Measurements from ENCODE around the gene GCNA. TPM values are rescaled to one million over a fixed set of nuclear protein-coding genes. Genes with fewer than 3 reads are reported as not detected.

The GCNA gene
- total RNA-seq, 1 donor from 2014 or later = 0.96 TPM

DNA sequence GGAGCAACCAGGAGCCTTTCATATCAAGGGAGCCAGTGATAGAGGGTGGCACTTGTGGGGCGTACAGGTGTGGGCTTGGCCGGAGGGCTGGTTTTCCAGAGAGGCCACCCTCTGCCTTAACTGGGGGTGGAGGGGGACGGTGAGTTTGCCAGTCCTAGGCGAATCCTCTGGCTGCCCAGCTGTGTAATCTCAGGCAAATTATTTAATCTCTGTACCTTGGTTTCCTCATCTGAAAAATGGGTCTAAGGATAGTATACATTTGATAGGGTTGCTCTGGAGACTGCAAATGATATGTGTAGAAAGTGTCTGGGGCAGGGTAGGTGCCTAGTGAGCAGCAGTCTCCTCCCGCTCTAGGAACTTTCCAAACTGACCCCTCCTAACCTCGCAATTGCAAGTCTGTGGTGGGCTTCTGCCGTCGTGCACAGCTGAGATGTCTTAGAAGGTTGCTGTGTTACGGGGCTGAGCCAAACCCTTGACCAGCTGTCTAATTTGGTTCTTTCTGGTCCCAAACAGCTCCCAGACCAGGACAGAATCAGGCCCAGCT lies 43.9 kb downstream of the GCNA start:
- no peak for DNase-seq (ENCODE audit: low spot score in 2 of 2)
- Histone ChIP-seq H3K36me3 (no peaks in the 10 kb centered on the region), H3K4me3 (no peak overlapping the region), H3K9me3 (no peaks in the 10 kb centered on the region), H3K27me3 (no peaks in the 10 kb centered on the region), H3K4me1 (peaks cover 0 to 6% of the 10 kb centered on the region in 2 donors), H3K27ac (peak overlapping the region; percentile 50 to 67)
- intact Hi-C loops (cut with DNase I) = no loop called here
- TF ChIP-seq, protein P1, sequence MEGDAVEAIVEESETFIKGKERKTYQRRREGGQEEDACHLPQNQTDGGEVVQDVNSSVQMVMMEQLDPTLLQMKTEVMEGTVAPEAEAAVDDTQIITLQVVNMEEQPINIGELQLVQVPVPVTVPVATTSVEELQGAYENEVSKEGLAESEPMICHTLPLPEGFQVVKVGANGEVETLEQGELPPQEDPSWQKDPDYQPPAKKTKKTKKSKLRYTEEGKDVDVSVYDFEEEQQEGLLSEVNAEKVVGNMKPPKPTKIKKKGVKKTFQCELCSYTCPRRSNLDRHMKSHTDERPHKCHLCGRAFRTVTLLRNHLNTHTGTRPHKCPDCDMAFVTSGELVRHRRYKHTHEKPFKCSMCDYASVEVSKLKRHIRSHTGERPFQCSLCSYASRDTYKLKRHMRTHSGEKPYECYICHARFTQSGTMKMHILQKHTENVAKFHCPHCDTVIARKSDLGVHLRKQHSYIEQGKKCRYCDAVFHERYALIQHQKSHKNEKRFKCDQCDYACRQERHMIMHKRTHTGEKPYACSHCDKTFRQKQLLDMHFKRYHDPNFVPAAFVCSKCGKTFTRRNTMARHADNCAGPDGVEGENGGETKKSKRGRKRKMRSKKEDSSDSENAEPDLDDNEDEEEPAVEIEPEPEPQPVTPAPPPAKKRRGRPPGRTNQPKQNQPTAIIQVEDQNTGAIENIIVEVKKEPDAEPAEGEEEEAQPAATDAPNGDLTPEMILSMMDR (IDR thresholded peaks at IDR 0.05) = no peak

DNA sequence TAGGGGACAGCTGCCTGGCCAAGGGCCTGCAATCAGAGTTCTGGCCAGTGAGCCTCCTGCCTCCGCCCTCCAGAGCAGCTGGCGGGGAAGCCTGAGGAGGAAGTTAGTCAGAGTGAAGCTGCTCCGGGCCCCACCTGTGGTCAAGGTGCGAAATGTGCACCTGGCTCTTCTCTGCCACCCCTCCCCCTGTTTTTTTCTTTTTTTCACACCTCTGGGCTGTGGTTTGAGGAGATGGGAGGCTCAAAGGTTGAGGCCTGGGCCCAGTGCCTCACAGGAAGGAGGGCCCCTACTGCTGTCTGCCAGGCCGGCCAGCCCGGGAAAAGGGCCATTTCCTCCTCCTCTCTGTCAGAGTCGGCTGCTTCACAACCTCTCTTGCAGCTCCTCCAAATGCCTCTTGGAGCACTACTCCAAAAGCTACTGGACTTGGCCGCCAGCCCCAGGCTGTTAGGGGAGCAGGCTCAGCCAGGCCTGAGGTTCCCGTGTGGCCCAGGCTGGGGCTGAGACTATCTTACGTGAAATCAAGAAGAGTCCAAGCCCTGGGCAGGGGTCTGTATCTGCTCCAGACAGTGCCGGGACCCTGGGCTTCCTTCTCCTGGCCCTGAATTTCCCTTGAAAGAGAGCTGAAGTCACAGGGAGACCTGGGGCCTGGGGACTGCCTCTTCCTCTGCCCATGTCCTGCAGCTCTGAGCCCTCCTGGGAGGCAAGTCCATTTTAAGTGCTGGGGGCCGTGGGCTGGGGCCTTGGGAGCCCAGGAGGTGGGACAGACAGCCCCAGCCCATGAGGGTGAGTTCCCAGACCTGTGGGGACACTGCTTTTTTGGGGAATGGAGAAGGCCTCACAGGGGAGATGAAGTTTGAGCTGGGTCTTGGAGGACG lies 44.6 kb downstream of the GCNA start:
- TF ChIP-seq, protein P1 (IDR thresholded peaks at IDR 0.05) = peak in 2 of 3 experiments; percentile 14 to 28
- Histone ChIP-seq H3K27me3 (no peaks in the 10 kb centered on the region), H3K27ac (peak overlapping the region; percentile 50 to 67), H3K4me1 (peaks cover 0 to 6% of the 10 kb centered on the region in 2 donors), H3K36me3 (no peaks in the 10 kb centered on the region), H3K9me3 (no peaks in the 10 kb centered on the region), H3K4me3 (no peak overlapping the region)
- peak in 1 of 2 donors; percentile 85 for DNase-seq (ENCODE audit: low spot score in 2 of 2)
- intact Hi-C loops (cut with DNase I) = no loop called here

DNA sequence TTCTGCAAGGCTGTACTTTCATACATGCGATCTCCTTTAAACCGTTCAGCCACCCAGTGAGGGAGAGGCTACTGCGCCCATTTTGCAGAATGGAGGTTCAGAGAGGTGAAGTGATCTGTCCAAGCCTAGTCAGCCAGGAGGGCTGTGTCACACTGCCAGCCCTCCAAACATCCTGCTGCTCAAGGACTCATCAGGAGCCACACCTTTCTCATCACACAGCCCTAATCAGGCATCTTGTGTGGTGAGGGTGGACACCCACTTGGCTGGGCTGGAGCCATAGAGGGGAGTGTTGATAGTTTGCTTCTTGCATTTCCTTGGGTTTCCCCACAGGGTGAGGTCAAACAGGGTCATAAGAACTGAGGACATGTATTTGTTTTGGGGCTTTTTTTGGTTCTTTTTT lies 45.5 kb downstream of the GCNA start:
- Histone ChIP-seq H3K36me3 (no peaks in the 10 kb centered on the region), H3K9me3 (no peaks in the 10 kb centered on the region), H3K27ac (no peak overlapping the region), H3K27me3 (no peaks in the 10 kb centered on the region), H3K4me1 (peaks cover 0 to 6% of the 10 kb centered on the region in 2 donors), H3K4me3 (no peak overlapping the region)
- intact Hi-C loops (cut with DNase I) = no loop called here
- TF ChIP-seq, protein P1 (IDR thresholded peaks at IDR 0.05) = no peak
- no peak for DNase-seq (ENCODE audit: low spot score in 2 of 2)

DNA sequence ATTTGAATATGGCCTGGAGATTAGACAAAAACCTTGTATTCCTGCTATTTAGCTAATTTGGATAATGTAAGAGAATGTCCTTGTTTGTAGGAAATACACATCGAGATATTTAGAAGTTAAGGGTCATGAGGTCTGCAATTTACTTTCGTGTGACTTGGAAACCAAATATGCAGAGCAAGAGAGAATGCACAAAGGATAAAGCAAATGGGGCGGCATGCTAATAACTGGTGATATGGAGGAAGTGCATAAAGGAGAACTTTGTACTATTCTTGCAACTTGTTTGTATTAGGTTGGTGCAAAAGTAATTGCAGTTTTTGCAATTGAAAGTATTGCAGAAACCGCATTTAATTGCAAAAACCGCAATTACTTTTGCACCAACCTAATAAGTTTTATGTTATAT lies 47.2 kb downstream of the GCNA start:
- peaks cover 0 to 6% of the 10 kb centered on the region in 2 donors for H3K4me1 ChIP-seq
- H3K36me3 ChIP-seq = no peaks in the 10 kb centered on the region
- TF ChIP-seq, protein P1 (IDR thresholded peaks at IDR 0.05) = no peak
- no peaks in the 10 kb centered on the region for H3K9me3 ChIP-seq
- DNase-seq (ENCODE audit: low spot score in 2 of 2) = no peak
- intact Hi-C loops (cut with DNase I) = no loop called here
- no peak overlapping the region for H3K27ac ChIP-seq
- no peaks in the 10 kb centered on the region for H3K27me3 ChIP-seq
- no peak overlapping the region for H3K4me3 ChIP-seq

DNA sequence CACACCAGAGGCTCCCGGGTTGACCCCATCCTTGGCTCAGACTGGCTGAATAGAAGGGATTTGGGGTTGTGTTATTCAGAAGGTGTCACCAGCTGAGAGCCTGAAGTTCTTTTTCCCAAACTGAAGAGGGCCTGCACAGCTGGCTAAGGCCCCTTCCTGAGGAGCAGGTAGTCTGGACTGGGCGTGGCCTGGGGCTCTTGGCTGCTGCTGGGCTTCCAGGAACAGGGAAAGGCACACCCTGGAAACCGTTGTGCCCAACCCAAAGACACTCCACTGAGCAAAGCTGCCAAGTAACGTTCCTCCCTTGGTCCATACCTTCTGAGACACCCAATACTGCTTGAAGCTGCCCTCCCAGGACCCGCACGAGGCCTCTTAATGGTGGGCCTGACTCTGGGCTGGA lies 48.3 kb downstream of the GCNA start:
- intact Hi-C loops (cut with DNase I) = no loop called here
- Histone ChIP-seq H3K27me3 (no peaks in the 10 kb centered on the region), H3K4me1 (peaks cover 0 to 6% of the 10 kb centered on the region in 2 donors), H3K36me3 (no peaks in the 10 kb centered on the region), H3K27ac (no peak overlapping the region), H3K9me3 (no peaks in the 10 kb centered on the region), H3K4me3 (no peak overlapping the region)
- DNase-seq (ENCODE audit: low spot score in 2 of 2) = peak in 1 of 2 donors; percentile 38
- TF ChIP-seq, protein P1 (IDR thresholded peaks at IDR 0.05) = no peak
